Muscle layer of colon (tissue), 2 donors: ENCODE results near the gene SCN2B.

Experiments used
- H3K27ac ChIP-seq: one replicate; pipeline ENCODE4 v1.7.0; 2013; ENCODE audit warnings: low read depth, mild to moderate bottlenecking, low read length, moderate library complexity
- H3K27me3 ChIP-seq, 2 donors: one replicate each; pipeline ENCODE4 v1.7.0; 2013; ENCODE audit warnings: low read length in 2 of 2, mild to moderate bottlenecking in 2 of 2; ENCODE audit not compliant: insufficient read depth in 2 of 2, control insufficient read depth in 1 of 2
- H3K36me3 ChIP-seq: one replicate; pipeline ENCODE4 v1.7.0; 2013; ENCODE audit warnings: mild to moderate bottlenecking, low read length; ENCODE audit not compliant: insufficient read depth
- H3K4me1 ChIP-seq: one replicate; pipeline ENCODE4 v1.7.0; 2013; ENCODE audit warnings: mild to moderate bottlenecking, low read length; ENCODE audit not compliant: insufficient read depth
- H3K4me3 ChIP-seq, 2 donors: one replicate each; pipeline ENCODE4 v1.7.0; 2013; ENCODE audit warnings: low read length in 2 of 2, low read depth in 1 of 2, mild to moderate bottlenecking in 1 of 2, moderate library complexity in 1 of 2
- H3K9ac ChIP-seq: one replicate; pipeline ENCODE4 v1.7.0; 2013; ENCODE audit warnings: low read length
- H3K9me3 ChIP-seq: one replicate; pipeline ENCODE4 v1.7.0; 2013; ENCODE audit warnings: mild to moderate bottlenecking, low read length
- donor health status: abdominal sarcoma.
- donor health status: Adenocarcinoma of cecum.

SCN2B gene

GRCh38 chr11:118148856-118149255, 27.6 kb downstream of the SCN2B start:
- no peak overlapping the region for H3K4me3 ChIP-seq
- peaks cover 0 to 12% of the 10 kb centered on the region in 2 donors for H3K27me3 ChIP-seq
- H3K4me1 ChIP-seq: peaks cover 8% of the 10 kb centered on the region
- H3K9ac ChIP-seq: no peak overlapping the region
- no peaks in the 10 kb centered on the region for H3K9me3 ChIP-seq
- no peaks in the 10 kb centered on the region for H3K36me3 ChIP-seq
- H3K27ac ChIP-seq: no peak overlapping the region

- H3K27ac ChIP-seq: no peak overlapping the region
- H3K9ac ChIP-seq: no peak overlapping the region
- H3K4me1 ChIP-seq: peaks cover 8% of the 10 kb centered on the region
Observed at GRCh38 chr11:118148240-118148639, 28.2 kb downstream of the SCN2B start.

GRCh38 chr11:118147502-118147901, 28.9 kb downstream of the SCN2B start:
- Histone ChIP-seq H3K27ac (no peak overlapping the region), H3K9ac (no peak overlapping the region), H3K4me3 (no peak overlapping the region), H3K4me1 (peaks cover 8% of the 10 kb centered on the region), H3K36me3 (no peaks in the 10 kb centered on the region), H3K27me3 (peaks cover 0 to 8% of the 10 kb centered on the region in 2 donors), H3K9me3 (no peaks in the 10 kb centered on the region)

More at GRCh38 chr11:118148240-118148639, 28.2 kb downstream of the SCN2B start:
- Histone ChIP-seq H3K4me3 (no peak overlapping the region), H3K9me3 (no peaks in the 10 kb centered on the region), H3K36me3 (no peaks in the 10 kb centered on the region), H3K27me3 (peaks cover 0 to 9% of the 10 kb centered on the region in 2 donors)

GRCh38 chr11:118146554-118146953, 29.9 kb downstream of the SCN2B start:
- Histone ChIP-seq H3K9me3 (no peaks in the 10 kb centered on the region), H3K27me3 (no peaks in the 10 kb centered on the region), H3K36me3 (no peaks in the 10 kb centered on the region), H3K27ac (no peak overlapping the region), H3K4me1 (peaks cover 4% of the 10 kb centered on the region), H3K9ac (no peak overlapping the region), H3K4me3 (no peak overlapping the region)

GRCh38 chr11:118145285-118146227, 30.9 kb downstream of the SCN2B start:
- Histone ChIP-seq H3K27ac (peak overlapping the region; percentile 37), H3K4me3 (peak overlapping the region; percentile 54 to 82), H3K9ac (no peak overlapping the region), H3K36me3 (no peaks in the 10 kb centered on the region), H3K4me1 (no peaks in the 10 kb centered on the region), H3K9me3 (no peaks in the 10 kb centered on the region), H3K27me3 (peaks cover 3 to 4% of the 10 kb centered on the region in 2 donors)

- no peaks in the 10 kb centered on the region for H3K36me3 ChIP-seq
- no peaks in the 10 kb centered on the region for H3K4me1 ChIP-seq
- no peak overlapping the region for H3K27ac ChIP-seq
- peaks cover 5% of the 10 kb centered on the region in 2 donors for H3K27me3 ChIP-seq
- peak overlapping the region in 1 of 2 donors; percentile 54 for H3K4me3 ChIP-seq
- H3K9ac ChIP-seq: no peak overlapping the region
- no peaks in the 10 kb centered on the region for H3K9me3 ChIP-seq
Observed at GRCh38 chr11:118144301-118145268, 31.9 kb downstream of the SCN2B start.

GRCh38 chr11:118143661-118144185, 32.7 kb downstream of the SCN2B start:
- H3K36me3 ChIP-seq: no peaks in the 10 kb centered on the region
- H3K27ac ChIP-seq: no peak overlapping the region
- no peaks in the 10 kb centered on the region for H3K9me3 ChIP-seq
- H3K4me3 ChIP-seq: no peak overlapping the region
- H3K27me3 ChIP-seq: peaks cover 5% of the 10 kb centered on the region in 2 donors
- H3K4me1 ChIP-seq: no peaks in the 10 kb centered on the region
- no peak overlapping the region for H3K9ac ChIP-seq

GRCh38 chr11:118142809-118143208, 33.6 kb downstream of the SCN2B start:
- H3K27me3 ChIP-seq: peaks cover 5% of the 10 kb centered on the region in 2 donors
- H3K27ac ChIP-seq: no peak overlapping the region
- no peaks in the 10 kb centered on the region for H3K4me1 ChIP-seq
- H3K9ac ChIP-seq: no peak overlapping the region
- no peaks in the 10 kb centered on the region for H3K9me3 ChIP-seq
- no peak overlapping the region for H3K4me3 ChIP-seq
- H3K36me3 ChIP-seq: no peaks in the 10 kb centered on the region

- H3K27me3 ChIP-seq: peaks cover 5% of the 10 kb centered on the region in 2 donors
- H3K9me3 ChIP-seq: no peaks in the 10 kb centered on the region
- no peaks in the 10 kb centered on the region for H3K36me3 ChIP-seq
- no peak overlapping the region for H3K27ac ChIP-seq
- no peak overlapping the region for H3K4me3 ChIP-seq
- H3K4me1 ChIP-seq: no peaks in the 10 kb centered on the region
- no peak overlapping the region for H3K9ac ChIP-seq
Observed at GRCh38 chr11:118142081-118142480, 34.4 kb downstream of the SCN2B start.

- Histone ChIP-seq H3K36me3 (no peaks in the 10 kb centered on the region), H3K27me3 (peaks cover 5 to 10% of the 10 kb centered on the region in 2 donors), H3K9ac (no peak overlapping the region), H3K27ac (no peak overlapping the region), H3K4me3 (no peak overlapping the region), H3K4me1 (no peaks in the 10 kb centered on the region), H3K9me3 (no peaks in the 10 kb centered on the region)
Observed at GRCh38 chr11:118139578-118139977, 36.9 kb downstream of the SCN2B start.
